Esophagus muscularis mucosa (tissue), 3 donors: ENCODE results near the gene MBD3L2.
"Not testable (repeated sequence)": the region's sequence is repeated elsewhere in the genome, so short reads cannot be mapped to it uniquely, and the experiment has no call there.

ENCODE experiments used
- CTCF ChIP-seq, 3 experiments: fragments of 200-600 bp in 2 of 3; fragments of 450-650 bp in 1 of 3; sonication (generic) in 2 of 3; IDR thresholded peaks; one replicate each; pipeline ENCODE4 v1.5.1; 2017 to 2019; ENCODE audit warnings: antibody characterized with exemption in 3 of 3, mild to moderate bottlenecking in 2 of 3, moderate library complexity in 1 of 3
- POLR2A ChIP-seq: fragments of 450-650 bp; IDR thresholded peaks from one replicate; pipeline ENCODE4 v1.6.1; 2017; ENCODE audit warnings: antibody characterized with exemption, moderate library complexity, mild to moderate bottlenecking, low read depth

DNA sequence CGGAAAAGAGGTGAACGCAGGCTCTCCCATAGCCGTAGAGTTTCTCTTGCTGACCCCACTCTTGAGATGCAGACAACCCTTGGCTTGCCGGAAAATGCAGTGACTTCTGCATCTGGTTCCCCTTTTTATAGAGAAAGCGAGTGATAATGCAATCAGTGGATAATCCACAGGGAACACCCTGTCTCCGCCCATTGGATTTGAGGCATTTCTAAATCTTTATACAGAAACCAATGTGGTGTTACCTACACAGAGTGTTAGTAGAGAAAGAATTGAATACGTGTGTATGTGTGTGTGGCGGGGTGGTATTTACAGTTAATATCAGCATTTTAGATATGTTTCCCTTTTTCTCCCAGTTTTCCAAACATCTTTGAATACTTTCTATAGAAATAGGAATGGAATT is 9.5 kb downstream of the MBD3L2 start, which contains the start of gene MBD3L3:
- not testable (repeated sequence) for TF ChIP-seq CTCF (IDR thresholded peaks at IDR 0.05); POLR2A
